HCT116 (cell line): ENCODE data around the gene SERINC5. TPM values are rescaled to one million over a fixed set of nuclear protein-coding genes. Genes with fewer than 3 reads are reported as not detected.
A peak's percentile ranks its signal among the peaks of the same experiment; 100 is the strongest.

ENCODE experiments used
- ATAC-seq: fragments of 200-7000 bp; cut with Tn5 transposase; 2 replicates; pipeline ENCODE4 v1.9.1; 2020; ENCODE audit warnings: mild to moderate bottlenecking, moderate library complexity
- BruUV-seq: library from RNA; stranded (reverse); fragments of 400-500 nt; replicated peaks from 2 replicates; lab custom pipeline; 2021; lab: Mats Ljungman, UMichigan
- CTCF ChIA-PET: fragments of 300-600 bp; sonication (Branson Sonifier 250); formaldehyde crosslinking; loops from one replicate; lab custom pipeline; 2021; ENCODE audit warnings: antibody characterized with exemption; lab: Charles Lee
- POLR2A ChIA-PET: fragments of 300-600, 350-600 bp; sonication (Branson Sonifier 250); formaldehyde crosslinking; loops from one replicate; lab custom pipeline; 2021; ENCODE audit warnings: antibody characterized with exemption; lab: Charles Lee
- RAD21 ChIA-PET, 2 experiments: fragments of 300-600 bp; sonication (Branson Sonifier 250); formaldehyde crosslinking; loops; one replicate each; lab custom pipeline; 2023; ENCODE audit warnings: low total read pairs in 2 of 2; ENCODE audit not compliant: uncharacterized antibody in 2 of 2, unreplicated experiment in 2 of 2, low non-redundant PET in 1 of 2; lab: Charles Lee
- DNase-seq: peaks from one replicate; pipeline ENCODE4 v3.0.0-alpha.2; 2010; ENCODE audit warnings: low read depth, low spot score
- H2AFZ ChIP-seq: fragments of 200-600 bp; shearing (Covaris generic), sonication (generic); 2 replicates; pipeline ENCODE4 v1.6.1; 2017; ENCODE audit warnings: low read depth, mixed run types, mixed read lengths, antibody characterized with exemption, low read length; ENCODE audit not compliant: poor library complexity, severe bottlenecking
- H3K27ac ChIP-seq: 2 replicates; pipeline ENCODE4 v1.5.1; 2012; ENCODE audit warnings: low read depth, low read length
- H3K27me3 ChIP-seq: fragments of 200-600 bp; sonication (generic); 2 replicates; pipeline ENCODE4 v1.6.1; 2016; ENCODE audit warnings: mixed run types, low read length, mixed read lengths; ENCODE audit not compliant: insufficient read depth
- H3K36me3 ChIP-seq, 2 experiments: fragments of 200-500 bp in 1 of 2; fragments of 200-600 bp in 1 of 2; sonication (Bioruptor generic) in 1 of 2; sonication (generic) in 1 of 2; 2 replicates each; pipeline versions ENCODE4 v1.5.1 to v1.6.1; 2014 to 2016; ENCODE audit warnings: low read length in 2 of 2, inconsistent platforms in 1 of 2, mixed read lengths in 1 of 2, mixed run types in 1 of 2; ENCODE audit not compliant: insufficient read depth in 2 of 2, control insufficient read depth in 1 of 2
- H3K4me1 ChIP-seq, 2 experiments: fragments of 200-600 bp in 1 of 2; sonication (generic) in 1 of 2; 2 replicates each; pipeline versions ENCODE4 v1.5.1 to v1.6.1; 2012 to 2017; ENCODE audit warnings: low read length in 2 of 2, inconsistent platforms in 1 of 2, mild to moderate bottlenecking in 1 of 2, mixed read lengths in 1 of 2, mixed run types in 1 of 2, moderate library complexity in 1 of 2; ENCODE audit not compliant: insufficient read depth in 2 of 2, control insufficient read depth in 1 of 2
- H3K4me2 ChIP-seq: fragments of 200-600 bp; sonication (generic); 2 replicates; pipeline ENCODE4 v1.6.1; 2017; ENCODE audit warnings: mixed run types, low read length, mixed read lengths
- H3K4me3 ChIP-seq, 2 experiments: fragments of 200-600 bp in 1 of 2; sonication (generic) in 1 of 2; replicated peaks in 1 of 2; 2 replicates each; pipeline ENCODE4 v1.5.1; 2011 to 2016; ENCODE audit warnings: low read length in 2 of 2, control low read depth in 1 of 2, low read depth in 1 of 2, mild to moderate bottlenecking in 1 of 2, mixed read lengths in 1 of 2, mixed run types in 1 of 2
- H3K79me2 ChIP-seq: fragments of 200-600 bp; sonication (generic); 2 replicates; pipeline ENCODE4 v1.6.1; 2017; ENCODE audit warnings: mild to moderate bottlenecking, mixed run types, low read length, moderate library complexity, mixed read lengths; ENCODE audit not compliant: insufficient read depth
- H3K9ac ChIP-seq: fragments of 200-600 bp; sonication (generic); 2 replicates; pipeline ENCODE4 v1.6.1; 2016; ENCODE audit warnings: low read length, mixed read lengths
- H3K9me2 ChIP-seq: fragments of 200-600 bp; sonication (generic), shearing (Covaris generic); 2 replicates; pipeline ENCODE4 v1.6.1; 2017; ENCODE audit warnings: mixed run types, mild to moderate bottlenecking, moderate library complexity; ENCODE audit not compliant: insufficient read depth
- H3K9me3 ChIP-seq, 2 experiments: fragments of 200-500 bp in 1 of 2; fragments of 200-600 bp in 1 of 2; sonication (Bioruptor generic) in 1 of 2; sonication (generic) in 1 of 2; 2 replicates each; pipeline ENCODE4 v1.6.1; 2014 to 2017; ENCODE audit warnings: low read length in 2 of 2, mixed read lengths in 2 of 2, inconsistent platforms in 1 of 2, low read depth in 1 of 2, mild to moderate bottlenecking in 1 of 2, mixed run types in 1 of 2, moderate library complexity in 1 of 2; ENCODE audit not compliant: control insufficient read depth in 1 of 2, insufficient read depth in 1 of 2
- H4K20me1 ChIP-seq: fragments of 200-600 bp; sonication (generic), shearing (Covaris generic); 2 replicates; pipeline ENCODE4 v1.6.1; 2017; ENCODE audit warnings: mixed run types, mild to moderate bottlenecking, moderate library complexity; ENCODE audit not compliant: insufficient read depth
- CBX3 ChIP-seq: IDR thresholded peaks from 2 replicates; pipeline ENCODE4 v1.6.1; 2012; ENCODE audit warnings: low read depth
- CTCF ChIP-seq, 3 experiments: fragments of 200-600 bp in 1 of 3; sonication (generic) in 1 of 3; IDR thresholded peaks in 2 of 3; conservative IDR thresholded peaks in 1 of 3; 2 replicates each; pipeline ENCODE4 v1.5.1; 2012 to 2017; ENCODE audit warnings: low read depth in 2 of 3, low read length in 2 of 3, antibody characterized with exemption in 1 of 3, borderline replicate concordance in 1 of 3, control low read depth in 1 of 3, mild to moderate bottlenecking in 1 of 3, mixed read lengths in 1 of 3, mixed run types in 1 of 3, moderate library complexity in 1 of 3; ENCODE audit not compliant: insufficient read depth in 1 of 3
- MAX ChIP-seq: IDR thresholded peaks from 2 replicates; pipeline ENCODE4 v1.6.1; 2012
- POLR2A ChIP-seq: IDR thresholded peaks from 2 replicates; pipeline ENCODE4 v1.7.0; 2011; ENCODE audit warnings: borderline replicate concordance; ENCODE audit not compliant: insufficient read depth, insufficient read length; ENCODE audit errors: extremely low read depth
- TCF7L2 ChIP-seq: IDR thresholded peaks from 2 replicates; pipeline ENCODE4 v1.7.0; 2011; ENCODE audit warnings: borderline replicate concordance, inconsistent platforms; ENCODE audit not compliant: insufficient read depth, insufficient read length; ENCODE audit errors: extremely low read depth
- YY1 ChIP-seq: IDR thresholded peaks from 2 replicates; pipeline ENCODE4 v1.6.1; 2011; ENCODE audit warnings: low read length, low read depth, moderate library complexity, mild to moderate bottlenecking; ENCODE audit not compliant: insufficient replicate concordance; ENCODE audit errors: extremely low read depth
- ZFX ChIP-seq: fragments of 450-650 bp; IDR thresholded peaks from 2 replicates; pipeline ENCODE4 v1.6.1; 2017
- intact Hi-C: fragments of 100-400 bp; cut with micrococcal nuclease; formaldehyde crosslinking; loops from 2 replicates; pipeline ENCODE4 v1.10.0; 2022
- total RNA-seq: library from RNA; stranded (reverse); gene quantifications from one replicate; pipeline ENCODE4 v1.2.1, GENCODE V29; 2021; ENCODE audit not compliant: unreplicated experiment

SERINC5 gene
- total RNA-seq, 1 experiment from 2014 or later = 39.3 TPM

DNA sequence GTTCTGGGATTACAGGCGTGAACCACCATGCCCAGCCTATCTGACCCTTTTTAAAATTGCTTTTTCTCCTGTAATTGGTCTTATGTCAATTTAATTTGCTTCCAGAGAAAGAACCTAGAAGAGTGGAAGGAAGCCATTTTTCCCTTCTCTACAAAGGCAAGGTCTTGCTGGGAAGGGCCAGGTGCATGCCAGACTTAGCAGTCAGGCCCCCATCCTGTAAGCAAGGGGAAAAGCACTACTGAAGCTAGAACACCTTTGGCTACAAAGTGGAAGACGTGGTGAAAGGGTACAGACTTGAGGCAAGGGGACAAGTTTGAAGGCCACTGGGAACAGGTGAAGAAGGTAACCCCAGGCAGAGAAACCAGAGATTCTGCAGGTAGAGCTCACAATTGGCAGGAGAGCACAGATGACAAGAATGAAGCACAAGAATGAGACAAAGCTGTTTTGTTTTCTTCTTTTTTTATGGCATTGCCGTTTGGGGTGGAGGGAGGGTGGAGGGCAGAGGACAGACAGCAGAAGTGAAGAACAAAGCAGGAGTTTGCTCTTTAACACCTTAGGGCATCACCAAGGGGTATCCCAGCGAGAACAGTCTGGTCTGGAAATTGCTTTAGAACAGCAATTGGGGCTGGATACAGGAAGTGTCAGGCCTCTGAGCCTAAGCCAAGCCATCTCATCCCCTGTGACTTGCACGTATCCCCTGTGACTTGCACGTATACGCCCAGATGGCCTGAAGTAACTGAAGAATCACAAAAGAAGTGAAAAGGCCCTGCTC is 72.9 kb downstream of the SERINC5 start:
- Histone ChIP-seq H3K9me2 (no peaks in the 10 kb centered on the region), H3K27ac (peak overlapping the region; percentile 71), H3K9ac (peak overlapping the region; percentile 42), H4K20me1 (no peaks in the 10 kb centered on the region), H3K9me3 (no peaks in the 10 kb centered on the region), H2AFZ (no peak overlapping the region), H3K4me2 (peak overlapping the region; percentile 71), H3K79me2 (no peaks in the 10 kb centered on the region), H3K36me3 (no peaks in the 10 kb centered on the region), H3K4me3 (peak overlapping the region in 1 of 2 experiments; percentile 24; a peak in 2 of 4 replicates), H3K4me1 (peaks cover 73 to 80% of the 10 kb centered on the region in 2 experiments), H3K27me3 (no peaks in the 10 kb centered on the region)
- intact Hi-C loops = no loop called here
- BruUV-seq = no TSS peak
- ATAC-seq (peak; percentile 13), DNase-seq (no peak)
- ChIA-PET POLR2A (interaction anchor here (1.7 to 2.0 kb wide), 2 partner anchors 73 to 75 kb away, joined by 6 to 7 read pairs; partner anchors contain the start of gene SERINC5), RAD21 (interaction anchor here in 1 of 2 experiments (1.3 kb wide), 1 partner anchor 64 kb away, joined by 3 read pairs; no protein-coding TSS in a partner anchor), CTCF (no interaction called here)
- TF ChIP-seq POLR2A (no peak), YY1 (no peak), CBX3 (no peak), MAX (0 out of 2 replicates have a peak, but pooled peaks have one; percentile 10), CTCF (IDR thresholded peaks at IDR 0.05 in 2 of 3, conservative IDR thresholded peaks at IDR 0.05 in 1 of 3; ENCODE audit: borderline replicate concordance in 1 of 3, insufficient read depth in 1 of 3, low read depth in 2 of 3, low read length in 2 of 3) (no peak), ZFX (0 out of 2 replicates have a peak, but pooled peaks have one; percentile 16), TCF7L2 (no peak)
